Neuron (in vitro differentiated cells): ENCODE measurements around the gene DCAF4.
"Not testable (repeated sequence)": the region's sequence is repeated elsewhere in the genome, so short reads cannot be mapped to it uniquely, and the experiment has no call there.

Experiments used
- H2AFZ ChIP-seq: one replicate; pipeline ENCODE4 v1.6.1; 2013; ENCODE audit warnings: low read depth, mild to moderate bottlenecking, inconsistent platforms, low read length, moderate library complexity
- H3K27me3 ChIP-seq: one replicate; pipeline ENCODE4 v1.6.1; 2013; ENCODE audit warnings: low read length; ENCODE audit not compliant: insufficient read depth
- H3K36me3 ChIP-seq: one replicate; pipeline ENCODE4 v1.6.1; 2013; ENCODE audit warnings: low read length; ENCODE audit not compliant: insufficient read depth
- H3K4me1 ChIP-seq: one replicate; pipeline ENCODE4 v1.6.1; 2013; ENCODE audit warnings: low read length; ENCODE audit not compliant: insufficient read depth
- H3K4me3 ChIP-seq: 2 replicates; pipeline ENCODE4 v1.5.1; 2013; ENCODE audit warnings: mild to moderate bottlenecking, low read length, moderate library complexity
- H3K9me3 ChIP-seq: one replicate; pipeline ENCODE4 v1.6.1; 2013; ENCODE audit warnings: low read length

Gene DCAF4

DNA sequence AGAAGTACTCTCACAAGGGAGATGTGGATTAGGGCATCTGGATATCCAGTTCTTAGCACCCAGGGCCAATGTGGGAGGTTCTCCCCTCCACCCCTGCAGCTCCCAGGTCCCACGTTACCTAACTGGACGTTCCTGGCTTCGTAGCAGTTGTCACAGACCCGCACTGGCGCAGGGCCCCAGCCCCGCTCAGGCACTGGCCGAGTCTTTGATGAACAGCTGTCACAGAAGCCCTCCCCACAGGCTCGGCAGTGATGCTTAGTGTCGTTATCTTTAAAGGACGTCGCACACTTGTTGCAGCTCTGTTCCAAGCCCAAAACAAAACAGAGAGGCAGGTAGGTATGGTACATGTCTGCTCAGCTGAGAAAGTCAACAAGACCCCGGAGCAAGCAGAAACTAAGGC is 48.4 kb downstream of the DCAF4 start:
- no peaks in the 10 kb centered on the region for H3K9me3 ChIP-seq
- no peaks in the 10 kb centered on the region for H3K4me1 ChIP-seq
- no peak overlapping the region for H3K4me3 ChIP-seq
- peaks cover 64% of the 10 kb centered on the region for H3K36me3 ChIP-seq
- H3K27me3 ChIP-seq = no peaks in the 10 kb centered on the region
- H2AFZ ChIP-seq = no peak overlapping the region

DNA sequence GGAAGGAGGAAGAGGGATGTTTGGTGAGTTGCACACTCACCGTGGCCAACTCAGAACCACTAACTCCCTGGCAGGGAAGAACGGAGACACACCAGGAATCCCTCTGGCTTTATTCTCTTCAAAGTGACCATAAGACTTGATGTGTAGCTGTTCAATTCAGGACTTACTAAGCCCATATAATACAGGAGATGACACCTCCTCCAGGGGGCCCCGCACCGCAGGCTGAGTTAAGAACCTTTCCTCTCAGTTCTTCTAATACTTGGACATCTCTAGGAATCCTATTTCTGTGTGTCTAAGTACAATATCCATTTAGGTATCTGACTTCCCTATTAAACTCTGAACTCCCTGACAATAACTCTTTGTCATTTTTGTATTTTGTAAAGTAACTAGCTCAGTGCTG is 49.5 kb downstream of the DCAF4 start:
- no peak overlapping the region for H2AFZ ChIP-seq
- no peaks in the 10 kb centered on the region for H3K9me3 ChIP-seq
- H3K4me1 ChIP-seq = no peaks in the 10 kb centered on the region
- no peaks in the 10 kb centered on the region for H3K27me3 ChIP-seq
- H3K4me3 ChIP-seq = no peak overlapping the region
- peaks cover 57% of the 10 kb centered on the region for H3K36me3 ChIP-seq

DNA sequence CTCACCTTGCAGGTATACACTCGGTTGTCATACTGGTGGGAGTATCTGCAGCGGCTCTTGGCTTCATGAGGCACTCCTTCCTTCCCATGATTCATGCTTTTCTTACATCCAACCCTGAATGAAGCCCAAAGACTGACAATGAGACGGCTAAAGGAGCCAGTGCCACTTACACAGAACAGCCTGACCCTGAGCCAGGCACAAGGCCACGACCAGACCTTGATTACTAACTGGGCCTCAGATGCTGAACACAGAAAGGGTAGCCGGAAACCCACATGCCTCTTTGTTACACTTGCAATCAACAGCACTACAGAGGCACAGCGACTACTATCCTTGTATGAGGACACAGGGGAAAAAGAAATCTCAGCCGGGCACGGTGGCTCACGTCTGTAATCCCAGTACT is 52.6 kb downstream of the DCAF4 start:
- H3K4me1 ChIP-seq = no peaks in the 10 kb centered on the region
- no peak overlapping the region for H3K4me3 ChIP-seq
- H3K27me3 ChIP-seq = no peaks in the 10 kb centered on the region
- peaks cover 1% of the 10 kb centered on the region for H3K9me3 ChIP-seq
- peaks cover 48% of the 10 kb centered on the region for H3K36me3 ChIP-seq
- no peak overlapping the region for H2AFZ ChIP-seq

DNA sequence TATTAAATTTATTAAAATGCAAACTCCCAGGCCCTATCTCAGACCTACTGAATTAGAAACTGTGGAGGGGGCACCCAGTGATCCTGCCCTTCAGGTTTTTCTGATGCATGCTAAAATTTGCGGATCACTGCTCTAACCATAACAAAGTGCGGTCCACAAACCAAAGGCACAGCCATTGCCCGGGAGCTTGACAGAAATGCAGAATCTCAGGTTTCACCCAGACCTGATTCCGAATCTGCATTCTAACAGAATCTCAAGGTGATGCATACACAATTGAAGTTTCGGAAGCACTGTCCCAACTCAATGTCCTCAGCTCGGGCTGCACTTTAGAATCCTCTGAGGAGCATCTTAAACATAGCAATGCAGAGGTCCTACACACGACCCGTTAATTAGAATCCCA is 54.6 kb downstream of the DCAF4 start:
- H3K36me3 ChIP-seq = peaks cover 32% of the 10 kb centered on the region
- H3K4me3 ChIP-seq = no peak overlapping the region
- H2AFZ ChIP-seq = no peak overlapping the region
- H3K27me3 ChIP-seq = no peaks in the 10 kb centered on the region
- peaks cover 2% of the 10 kb centered on the region for H3K9me3 ChIP-seq
- H3K4me1 ChIP-seq = no peaks in the 10 kb centered on the region

DNA sequence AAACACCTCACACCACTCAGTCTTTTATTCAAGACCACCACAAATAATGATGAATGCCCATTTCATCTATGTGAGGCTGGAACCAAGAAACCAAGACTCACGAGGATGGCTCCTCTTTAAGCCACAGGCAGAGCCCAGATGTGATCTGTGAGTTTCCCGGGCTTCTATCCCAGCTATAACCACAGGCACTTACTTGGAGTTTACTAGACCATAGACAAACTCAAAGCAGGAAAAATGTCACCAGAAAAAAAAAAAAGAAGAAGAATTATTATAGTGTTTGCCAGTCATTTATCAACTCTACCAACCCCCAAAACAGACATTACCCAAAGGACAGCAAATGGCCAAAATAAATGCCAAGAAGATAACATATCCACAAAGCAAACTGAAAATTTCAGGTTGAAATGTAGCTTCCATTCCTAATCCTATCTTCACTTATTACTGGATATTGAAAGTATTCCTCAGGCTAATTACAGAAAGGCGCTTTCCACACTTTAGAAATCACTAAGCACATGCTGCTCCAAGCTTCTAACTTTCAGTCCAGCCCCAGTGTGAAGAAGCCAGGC is 56.0 kb downstream of the DCAF4 start:
- Histone ChIP-seq H3K9me3 (peaks cover 2% of the 10 kb centered on the region), H3K4me3 (no peak overlapping the region), H3K27me3 (no peaks in the 10 kb centered on the region), H3K36me3 (peaks cover 29% of the 10 kb centered on the region), H3K4me1 (peaks cover 7% of the 10 kb centered on the region), H2AFZ (no peak overlapping the region)

DNA sequence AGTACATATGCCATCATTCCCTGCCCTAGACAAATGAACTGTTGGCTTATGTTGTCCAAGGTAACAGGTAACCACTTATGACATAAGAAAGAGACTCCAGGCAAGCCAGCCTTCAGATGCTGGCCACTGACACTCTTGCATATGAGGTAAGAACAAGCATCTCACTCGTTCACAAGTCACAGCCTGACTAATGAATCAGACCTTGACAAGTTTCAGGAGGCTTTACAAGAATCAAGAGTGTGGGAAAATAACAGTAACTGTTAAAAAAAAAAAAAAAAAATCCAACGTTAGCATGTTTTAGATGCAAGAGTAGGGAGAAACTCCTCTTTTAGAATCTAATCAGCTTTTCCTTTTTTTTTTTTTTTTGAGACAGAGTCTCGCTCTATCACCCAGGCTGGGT is 60.0 kb downstream of the DCAF4 start:
- no peaks in the 10 kb centered on the region for H3K27me3 ChIP-seq
- peaks cover 16% of the 10 kb centered on the region for H3K36me3 ChIP-seq
- H3K9me3 ChIP-seq = peaks cover 2% of the 10 kb centered on the region
- H3K4me3 ChIP-seq = no peak overlapping the region
- peaks cover 12% of the 10 kb centered on the region for H3K4me1 ChIP-seq
- H2AFZ ChIP-seq = no peak overlapping the region

DNA sequence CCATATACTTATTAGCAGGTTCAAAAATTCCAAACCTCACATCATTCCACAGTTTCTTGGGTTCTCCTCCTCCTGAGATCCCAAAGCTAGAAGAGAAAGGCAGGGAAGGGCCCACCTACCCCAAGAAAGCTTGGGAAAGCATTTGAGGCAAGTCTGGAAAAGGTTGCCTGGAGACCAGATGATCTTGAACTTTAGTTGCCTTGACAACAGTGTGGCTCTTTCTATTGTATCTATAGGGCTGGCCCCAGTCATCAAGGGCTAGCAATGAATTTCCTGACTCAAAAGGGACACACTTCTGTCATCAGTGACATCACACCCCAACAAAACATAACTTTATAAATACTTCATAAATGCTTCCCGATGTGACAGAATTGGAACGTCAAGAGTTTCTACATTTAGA is 60.6 kb downstream of the DCAF4 start:
- Histone ChIP-seq H3K4me3 (no peak overlapping the region), H3K27me3 (no peaks in the 10 kb centered on the region), H3K36me3 (peaks cover 10% of the 10 kb centered on the region), H2AFZ (no peak overlapping the region), H3K4me1 (peaks cover 12% of the 10 kb centered on the region), H3K9me3 (peaks cover 2% of the 10 kb centered on the region)

DNA sequence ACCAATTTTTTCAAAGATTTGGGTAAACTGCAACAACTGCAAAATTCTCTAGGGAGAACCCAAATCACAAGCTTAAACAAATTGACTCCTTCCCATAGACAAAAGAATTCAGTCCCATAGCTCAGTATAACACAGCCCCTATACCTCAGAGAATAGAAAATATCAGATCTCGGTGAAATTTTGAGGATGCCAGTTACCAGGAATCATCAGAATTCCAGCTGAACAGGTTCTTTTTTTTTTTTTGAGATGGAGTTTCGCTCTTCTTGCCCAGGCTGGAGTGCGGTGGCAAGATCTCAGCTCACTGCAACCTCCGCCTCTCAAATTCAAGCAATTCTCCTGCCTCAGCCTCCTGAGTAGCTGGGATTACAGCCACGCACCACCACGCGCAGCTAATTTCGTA is 63.9 kb downstream of the DCAF4 start:
- Histone ChIP-seq H2AFZ (no peak overlapping the region), H3K9me3 (no peaks in the 10 kb centered on the region), H3K4me1 (peaks cover 12% of the 10 kb centered on the region), H3K4me3 (no peak overlapping the region), H3K27me3 (no peaks in the 10 kb centered on the region), H3K36me3 (peaks cover 17% of the 10 kb centered on the region)

DNA sequence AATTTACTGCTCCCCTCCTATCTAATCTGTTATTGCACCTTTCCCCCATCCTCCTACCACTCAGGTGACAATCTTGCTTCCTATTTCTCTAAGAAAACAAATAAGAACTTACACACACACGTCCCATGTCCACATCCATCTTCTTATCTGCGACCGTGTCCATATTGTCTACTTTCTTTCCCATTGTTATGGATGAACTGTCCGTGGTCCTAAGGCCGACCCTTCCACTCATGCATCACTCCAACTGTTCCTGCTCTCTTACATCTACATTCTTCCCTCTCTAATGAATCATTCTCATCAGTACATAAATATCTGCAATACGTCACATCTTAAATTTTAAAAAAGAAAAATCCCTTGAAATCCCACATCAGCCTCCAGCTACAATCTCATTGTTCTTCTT is 70.7 kb downstream of the DCAF4 start:
- H3K4me3 ChIP-seq = no peak overlapping the region
- no peaks in the 10 kb centered on the region for H3K27me3 ChIP-seq
- H3K9me3 ChIP-seq = no peaks in the 10 kb centered on the region
- no peaks in the 10 kb centered on the region for H3K4me1 ChIP-seq
- H2AFZ ChIP-seq = no peak overlapping the region
- peaks cover 42% of the 10 kb centered on the region for H3K36me3 ChIP-seq

DNA sequence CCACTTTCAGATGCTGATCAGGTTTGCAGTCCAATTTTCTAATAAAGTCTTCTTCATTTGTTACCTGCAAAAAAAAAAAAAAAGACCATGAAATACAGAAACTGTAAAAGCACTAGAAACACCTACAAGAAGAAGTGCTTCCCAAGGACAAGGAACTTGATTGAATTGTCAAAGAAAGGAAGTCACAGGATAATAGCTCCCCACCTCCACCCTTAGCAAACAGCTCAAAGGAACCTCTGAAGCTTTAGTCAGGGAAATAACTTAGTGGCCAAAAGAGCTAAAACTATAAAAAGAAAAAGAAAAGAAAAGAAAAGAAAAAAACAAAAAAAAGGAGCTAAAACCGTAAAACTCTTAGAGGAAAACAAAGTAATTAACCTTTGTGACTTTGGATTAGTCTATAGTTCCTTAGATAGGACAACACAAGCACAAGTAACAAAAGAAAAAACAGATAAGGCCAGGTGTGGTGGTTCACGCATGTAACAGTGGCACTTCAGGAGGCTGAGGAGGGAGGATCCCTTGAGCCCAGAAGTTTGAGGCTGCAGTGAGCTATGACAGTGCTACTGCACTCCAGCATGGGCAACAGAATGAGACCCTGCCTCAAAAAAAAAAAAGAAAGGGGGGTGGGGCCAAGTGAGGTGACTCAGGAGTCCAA is 72.1 kb downstream of the DCAF4 start:
- no peak overlapping the region for H3K4me3 ChIP-seq
- H3K4me1 ChIP-seq = no peaks in the 10 kb centered on the region
- H2AFZ ChIP-seq = no peak overlapping the region
- H3K36me3 ChIP-seq = peaks cover 32% of the 10 kb centered on the region
- H3K27me3 ChIP-seq = no peaks in the 10 kb centered on the region
- no peaks in the 10 kb centered on the region for H3K9me3 ChIP-seq

DNA sequence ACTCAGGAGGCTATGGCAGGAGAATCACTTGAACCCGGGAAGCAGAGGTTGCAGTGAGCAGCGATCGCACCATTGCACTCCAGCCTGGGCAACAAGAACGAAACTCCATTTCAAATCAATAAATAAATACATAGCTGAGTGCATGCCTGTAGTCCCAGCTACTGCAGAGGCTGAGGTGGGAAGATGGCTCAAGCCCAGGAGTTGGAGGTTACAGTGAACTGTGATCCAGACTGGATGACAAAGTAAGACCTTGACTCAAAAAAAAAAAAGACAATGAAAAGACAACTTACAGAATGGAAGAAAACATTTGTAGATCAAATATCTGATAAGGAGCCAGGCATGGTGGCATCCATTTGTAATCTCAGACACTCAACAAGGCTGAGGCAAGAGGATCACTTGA is 73.1 kb downstream of the DCAF4 start:
- Histone ChIP-seq H2AFZ (no peak overlapping the region), H3K36me3 (peaks cover 32% of the 10 kb centered on the region), H3K4me1 (no peaks in the 10 kb centered on the region), H3K27me3 (no peaks in the 10 kb centered on the region), H3K4me3 (no peak overlapping the region), H3K9me3 (no peaks in the 10 kb centered on the region)

DNA sequence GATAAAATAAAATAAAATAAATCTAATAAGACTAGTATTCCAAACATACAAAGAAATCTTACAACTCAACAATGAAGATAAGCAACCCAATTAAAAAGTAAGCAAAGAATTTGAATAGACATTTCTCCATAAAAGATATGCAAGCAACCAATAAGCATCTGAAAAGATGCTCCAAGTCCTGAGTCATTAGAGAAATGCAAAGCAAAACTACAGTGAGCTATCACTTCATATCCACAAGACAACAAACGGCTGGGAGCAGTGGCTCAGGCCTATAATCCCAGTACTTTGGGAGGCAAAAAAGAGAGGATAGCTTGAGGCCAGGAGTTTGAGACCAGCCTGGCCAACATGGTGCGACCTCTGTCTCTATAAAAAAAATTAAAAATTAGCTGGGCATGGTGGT is 73.8 kb downstream of the DCAF4 start:
- H3K36me3 ChIP-seq = peaks cover 27% of the 10 kb centered on the region

DNA sequence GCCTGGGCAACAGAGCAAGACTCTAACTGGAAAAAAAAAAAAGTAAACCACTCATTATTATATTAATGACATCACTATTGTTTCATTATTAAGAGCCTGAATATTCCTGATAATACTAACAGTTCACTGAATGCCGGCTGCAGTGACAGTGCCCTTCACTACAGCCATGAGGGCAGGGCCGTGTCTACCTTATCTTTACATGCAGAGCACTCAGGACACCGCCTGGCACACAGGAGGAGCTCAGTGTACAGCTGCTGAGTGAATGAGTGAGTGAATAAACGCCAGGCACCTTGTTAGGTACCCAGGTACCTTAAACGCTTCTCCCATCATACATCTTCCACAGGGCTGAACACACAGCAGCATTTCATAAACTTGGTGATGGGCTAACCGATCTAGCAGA is 77.4 kb downstream of the DCAF4 start:
- no peak overlapping the region for H2AFZ ChIP-seq
- H3K4me3 ChIP-seq = no peak overlapping the region
- H3K9me3 ChIP-seq = no peaks in the 10 kb centered on the region
- H3K4me1 ChIP-seq = no peaks in the 10 kb centered on the region
- no peaks in the 10 kb centered on the region for H3K27me3 ChIP-seq
- peaks cover 9% of the 10 kb centered on the region for H3K36me3 ChIP-seq

More for the DNA sequence above, 73.8 kb downstream of the DCAF4 start:
- Histone ChIP-seq H3K27me3 (no peaks in the 10 kb centered on the region), H2AFZ (no peak overlapping the region), H3K4me1 (no peaks in the 10 kb centered on the region), H3K9me3 (no peaks in the 10 kb centered on the region), H3K4me3 (no peak overlapping the region)

DNA sequence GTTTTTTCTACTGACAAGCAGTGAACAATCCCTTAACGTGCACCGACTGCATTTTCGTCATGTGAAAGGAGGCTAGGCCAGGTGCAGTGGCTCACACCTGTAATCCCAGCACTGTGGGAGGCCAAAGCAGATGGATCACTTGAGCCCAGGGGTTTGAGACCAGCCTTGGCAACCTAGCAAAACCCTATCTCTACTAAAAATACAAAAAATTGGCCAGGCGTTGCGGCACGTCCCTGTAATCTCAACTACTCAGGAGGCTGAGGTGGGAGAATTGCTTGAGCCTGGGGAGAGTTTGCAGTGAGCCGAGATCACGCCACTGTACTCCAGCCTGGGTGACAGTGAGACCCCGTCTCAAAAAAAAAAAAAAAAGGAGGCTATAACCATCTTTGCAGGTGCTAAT is 78.4 kb downstream of the DCAF4 start:
- H2AFZ ChIP-seq = not testable (repeated sequence)

More for the DNA sequence above, 78.4 kb downstream of the DCAF4 start:
- not testable (repeated sequence) for H3K9me3 ChIP-seq, H3K36me3 ChIP-seq, H3K4me3 ChIP-seq, H3K4me1 ChIP-seq, H3K27me3 ChIP-seq
